K562 (cell line): ENCODE results near the gene TMC8. TPM values are rescaled to one million over a fixed set of nuclear protein-coding genes. Genes with fewer than 3 reads are reported as not detected.
A peak's percentile ranks its signal among the peaks of the same experiment; 100 is the strongest.

Source experiments
- ARID4B ChIP-seq: sonication (generic); formaldehyde crosslinking; IDR thresholded peaks from 2 replicates; pipeline ENCODE4 v1.8.0; 2022; ENCODE audit warnings: mild to moderate bottlenecking, missing genetic modification reagents
- BRF1 ChIP-seq: IDR thresholded peaks from 3 replicates; pipeline ENCODE4 v1.6.1; 2011; ENCODE audit warnings: borderline replicate concordance, mild to moderate bottlenecking; ENCODE audit not compliant: insufficient read length; ENCODE audit errors: extremely low read depth
- CREB3L1 ChIP-seq: fragments of 450-650 bp; IDR thresholded peaks from 2 replicates; pipeline ENCODE4 v1.6.1; 2014; ENCODE audit warnings: low read depth, mild to moderate bottlenecking, moderate library complexity, borderline replicate concordance
- DIDO1 ChIP-seq: fragments of 450-650 bp; IDR thresholded peaks from 2 replicates; pipeline ENCODE4 v1.6.1; 2016; ENCODE audit warnings: low read depth, missing biosample characterization, missing genetic modification characterization
- FOXA3 ChIP-seq, 2 experiments: fragments of 450-650 bp in 1 of 2; sonication (generic) in 1 of 2; formaldehyde crosslinking; IDR thresholded peaks in 1 of 2; conservative IDR thresholded peaks in 1 of 2; 2 replicates each; pipeline versions ENCODE4 v1.4.0 to v1.8.0; 2020 to 2022; ENCODE audit warnings: mild to moderate bottlenecking in 2 of 2, missing genetic modification reagents in 1 of 2
- HDAC3 ChIP-seq: fragments of 450-650 bp; IDR thresholded peaks from 2 replicates; pipeline ENCODE4 v1.6.1; 2018; ENCODE audit warnings: borderline replicate concordance, mild to moderate bottlenecking, moderate library complexity; ENCODE audit not compliant: partially characterized antibody
- MAX ChIP-seq: sonication (generic); formaldehyde crosslinking; IDR thresholded peaks from 2 replicates; pipeline ENCODE4 v1.9.0; 2022; ENCODE audit warnings: mild to moderate bottlenecking, missing genetic modification reagents
- NBN ChIP-seq: fragments of 450-650 bp; IDR thresholded peaks from 2 replicates; pipeline ENCODE4 v1.6.1; 2016; ENCODE audit warnings: low read depth, mild to moderate bottlenecking
- NONO ChIP-seq, 2 experiments: fragments of 200-400 bp in 1 of 2; fragments of 450-650 bp in 1 of 2; formaldehyde crosslinking in 1 of 2; IDR thresholded peaks; 2 replicates each; pipeline ENCODE4 v1.6.1; 2017; ENCODE audit warnings: low read depth in 2 of 2, mild to moderate bottlenecking in 2 of 2, moderate library complexity in 2 of 2, low read length in 1 of 2
- RHOXF2B ChIP-seq: fragments of 250-450 bp; sonication (Bioruptor Pico); conservative IDR thresholded peaks from 2 replicates; pipeline ENCODE4 v1.5.1; 2021
- ZFP1 ChIP-seq: fragments of 450-650 bp; formaldehyde crosslinking; IDR thresholded peaks from 2 replicates; pipeline ENCODE4 v1.4.0; 2020; ENCODE audit warnings: mild to moderate bottlenecking, mixed read lengths
- ZFP30 ChIP-seq: fragments of 250-450 bp; sonication (Bioruptor Pico); IDR thresholded peaks from 2 replicates; pipeline ENCODE4 v1.8.0; 2022; ENCODE audit warnings: moderate library complexity, mild to moderate bottlenecking, inconsistent platforms, borderline replicate concordance
- ZNF143 ChIP-seq: sonication (generic); formaldehyde crosslinking; IDR thresholded peaks from 2 replicates; pipeline ENCODE4 v1.9.0; 2022; ENCODE audit warnings: mild to moderate bottlenecking, missing genetic modification reagents
- ZNF518B ChIP-seq: fragments of 250-450 bp; sonication (Bioruptor Pico); IDR thresholded peaks from 2 replicates; pipeline ENCODE4 v1.5.0; 2021; ENCODE audit warnings: mild to moderate bottlenecking, moderate library complexity
- ZNF57 ChIP-seq: fragments of 450-650 bp; formaldehyde crosslinking; IDR thresholded peaks from 2 replicates; pipeline ENCODE4 v1.4.0; 2020; ENCODE audit warnings: mild to moderate bottlenecking, moderate library complexity
- polyA plus RNA-seq, 8 experiments: library from polyadenylated mRNA; depleted of rRNA in 4 of 8; stranded (reverse) in 5 of 8; unstranded in 3 of 8; fragments of >200 nt; fragmentation: Nextera tagmentation in 2 of 8; fragmentation: Illumina TruSeq in 1 of 8; extraction: Ambion mirVana in 2 of 8; extraction: Trizol in 1 of 8; gene quantifications; 2 replicates each; pipeline versions ENCODE4 v1.2.1 to v1.2.3, GENCODE V29; 2011 to 2014; ENCODE audit warnings: inconsistent platforms in 1 of 8, missing spikeins in 1 of 8
- total RNA-seq, 7 experiments: library from RNA; depleted of rRNA in 6 of 7; stranded (reverse); fragments of >200 nt in 6 of 7; fragmentation: Illumina TruSeq in 2 of 7; extraction: Trizol in 2 of 7; gene quantifications; 2 replicates each; pipeline versions ENCODE4 v1.2.1 to v1.2.3, GENCODE V29; 2011 to 2021; ENCODE audit warnings: low replicate concordance in 1 of 7

The TMC8 gene
- total and polyA plus RNA-seq, 9 of the 15 experiments (the other 6 are each of a cell fraction or from before 2014, with no cell fraction given) = 0.13 to 10.9 (median 2.8) TPM

GRCh38 chr17:78127239-78127887, 3.2 kb upstream of the TMC8 start (continued):
- no peak for TF ChIP-seq ZFP1 (CRISPR knock-in tag)
- no peak for TF ChIP-seq ZNF143
- peak; percentile 71 for TF ChIP-seq ARID4B
- no peak for TF ChIP-seq ZFP30 (CRISPR knock-in tag)
- no peak for TF ChIP-seq BRF1
- TF ChIP-seq DIDO1 = no peak
- TF ChIP-seq MAX (CRISPR knock-in tag) = peak; percentile 39
- TF ChIP-seq NBN = no peak
- no peak for TF ChIP-seq RHOXF2B (CRISPR knock-in tag)
- TF ChIP-seq ZNF57 = no peak
- no peak for TF ChIP-seq FOXA3 (CRISPR knock-in tag; conservative IDR thresholded peaks at IDR 0.05 in 1 of 2, IDR thresholded peaks at IDR 0.05 in 1 of 2)
- TF ChIP-seq NONO (IDR thresholded peaks at IDR 0.05; ENCODE audit: low read depth in 2 of 2, low read length in 1 of 2) = no peak
- no peak for TF ChIP-seq ZNF518B
- TF ChIP-seq HDAC3 = no peak
- no peak for TF ChIP-seq CREB3L1
